Panc1 (cell line): Measurements from ENCODE around the gene WIF1. TPM values are rescaled to one million over a fixed set of nuclear protein-coding genes. Genes with fewer than 3 reads are reported as not detected.

Experiments
- ATAC-seq: fragments of 200-7000 bp; cut with Tn5 transposase; 2 replicates; pipeline ENCODE4 v1.9.1; 2020; ENCODE audit warnings: mild to moderate bottlenecking, moderate library complexity
- BruUV-seq: library from RNA; stranded (reverse); fragments of 400-500 nt; replicated peaks from 2 replicates; lab custom pipeline; 2021; lab: Mats Ljungman, UMichigan
- CTCF ChIA-PET: fragments of 300-600 bp; sonication (Branson Sonifier 250); formaldehyde crosslinking; loops from one replicate; lab custom pipeline; 2022; ENCODE audit warnings: antibody characterized with exemption; lab: Charles Lee
- POLR2A ChIA-PET: fragments of 300-600 bp; sonication (Branson Sonifier 250); formaldehyde crosslinking; loops from one replicate; lab custom pipeline; 2022; ENCODE audit warnings: antibody characterized with exemption; lab: Charles Lee
- DNase-seq: peaks from one replicate; pipeline ENCODE4 v3.0.0-alpha.2; 2010; ENCODE audit warnings: low read depth, low spot score
- H3K27ac ChIP-seq: 2 replicates; pipeline ENCODE4 v1.5.1; 2011; ENCODE audit warnings: mild to moderate bottlenecking, low read length, inconsistent platforms
- H3K27me3 ChIP-seq: fragments of 200-500 bp; sonication (Bioruptor generic); 2 replicates; pipeline ENCODE4 v1.6.0; 2014; ENCODE audit warnings: low read length, inconsistent platforms; ENCODE audit not compliant: control insufficient read depth, insufficient read depth
- H3K36me3 ChIP-seq: fragments of 200-500 bp; sonication (Bioruptor generic); 2 replicates; pipeline ENCODE4 v1.5.1; 2014; ENCODE audit warnings: inconsistent platforms, mild to moderate bottlenecking, low read length, moderate library complexity; ENCODE audit not compliant: control insufficient read depth, insufficient read depth
- H3K4me1 ChIP-seq: 2 replicates; pipeline ENCODE4 v1.5.1; 2011; ENCODE audit warnings: inconsistent platforms, mild to moderate bottlenecking, low read length, moderate library complexity; ENCODE audit not compliant: control insufficient read depth, insufficient read depth
- H3K4me3 ChIP-seq, 2 experiments: 2 replicates each; pipeline ENCODE4 v1.5.1; 2011 to 2012; ENCODE audit warnings: low read depth in 2 of 2, low read length in 2 of 2, mild to moderate bottlenecking in 2 of 2, inconsistent platforms in 1 of 2, moderate library complexity in 1 of 2
- H3K9me3 ChIP-seq: fragments of 200-500 bp; sonication (Bioruptor generic); 2 replicates; pipeline ENCODE4 v1.5.1; 2014; ENCODE audit warnings: low read depth, mild to moderate bottlenecking, inconsistent platforms, low read length, moderate library complexity; ENCODE audit not compliant: control insufficient read depth, insufficient read depth
- CTCF ChIP-seq: fragments of 450-650 bp; IDR thresholded peaks from 2 replicates; pipeline ENCODE4 v1.5.1; 2017; ENCODE audit warnings: mild to moderate bottlenecking
- POLR2AphosphoS5 ChIP-seq: IDR thresholded peaks from 2 replicates; pipeline ENCODE4 v1.6.1; 2012; ENCODE audit warnings: mild to moderate bottlenecking, low read depth, low read length, moderate library complexity
- REST ChIP-seq, 2 experiments: IDR thresholded peaks; 2 replicates each; pipeline ENCODE4 v1.6.1; 2011 to 2012; ENCODE audit warnings: low read depth in 2 of 2, control low read depth in 1 of 2, low read length in 1 of 2, mild to moderate bottlenecking in 1 of 2, moderate library complexity in 1 of 2; ENCODE audit not compliant: insufficient read depth in 1 of 2
- SIN3A ChIP-seq: IDR thresholded peaks from 2 replicates; pipeline ENCODE4 v1.6.1; 2012; ENCODE audit warnings: low read depth, mild to moderate bottlenecking, low read length, moderate library complexity, borderline replicate concordance; ENCODE audit not compliant: insufficient read depth
- TCF7L2 ChIP-seq: IDR thresholded peaks from 2 replicates; pipeline ENCODE4 v1.6.1; 2011; ENCODE audit warnings: mild to moderate bottlenecking, low read depth, low read length, inconsistent platforms
- in situ Hi-C: cut with HindIII; loops from 2 replicates; pipeline ENCODE4 v1.10.0; 2016; ENCODE audit warnings: low sequenced_read_pairs, low pct_unique_long_range_greater_than_20kb
- intact Hi-C: fragments of 100-400 bp; cut with micrococcal nuclease; formaldehyde crosslinking; loops from one replicate; pipeline ENCODE4 v1.10.0; 2022; ENCODE audit not compliant: unreplicated experiment
- total RNA-seq: library from RNA; stranded (reverse); gene quantifications from one replicate; pipeline ENCODE4 v1.2.1, GENCODE V29; 2021; ENCODE audit not compliant: unreplicated experiment

The WIF1 gene
- total RNA-seq, 1 experiment from 2014 or later = not detected

GRCh38 chr12:65015850-65016249 lies 105.3 kb downstream of the WIF1 start:
- Histone ChIP-seq H3K4me1 (no peaks in the 10 kb centered on the region), H3K27ac (no peak overlapping the region)
- CTCF ChIA-PET = interaction anchor here (0.5 kb wide), 1 partner anchor 220 kb away, joined by 3 read pairs; no protein-coding TSS in a partner anchor

GRCh38 chr12:65014504-65015271 lies 106.4 kb downstream of the WIF1 start:
- TF ChIP-seq TCF7L2 (no peak), SIN3A (no peak), REST (IDR thresholded peaks at IDR 0.05; ENCODE audit: insufficient read depth in 1 of 2, low read depth in 2 of 2, low read length in 1 of 2) (no peak), CTCF (no peak), POLR2AphosphoS5 (no peak)
- POLR2A ChIA-PET = no interaction called here
- no peaks in the 10 kb centered on the region for H3K36me3 ChIP-seq
- H3K9me3 ChIP-seq = no peaks in the 10 kb centered on the region
- no peaks in the 10 kb centered on the region for H3K4me1 ChIP-seq
- no peak for DNase-seq
- intact Hi-C loops (no loop called here), in situ Hi-C loops (no loop called here)
- H3K27me3 ChIP-seq = peaks cover 44% of the 10 kb centered on the region
- ATAC-seq = no peak
- CTCF ChIA-PET = no interaction called here
- no peak overlapping the region for H3K27ac ChIP-seq
- BruUV-seq = no TSS peak
- no peak overlapping the region for H3K4me3 ChIP-seq

More at GRCh38 chr12:65015850-65016249, 105.3 kb downstream of the WIF1 start:
- DNase-seq (no peak), ATAC-seq (no peak)
- H3K4me3 ChIP-seq = no peak overlapping the region
- H3K9me3 ChIP-seq = no peaks in the 10 kb centered on the region
- no peak for TF ChIP-seq POLR2AphosphoS5
- TF ChIP-seq REST (IDR thresholded peaks at IDR 0.05; ENCODE audit: insufficient read depth in 1 of 2, low read depth in 2 of 2, low read length in 1 of 2) = no peak
- TF ChIP-seq TCF7L2 = no peak
- no peak for TF ChIP-seq SIN3A
- TF ChIP-seq CTCF = no peak
- no peaks in the 10 kb centered on the region for H3K36me3 ChIP-seq
- H3K27me3 ChIP-seq = peaks cover 43% of the 10 kb centered on the region
- no TSS peak for BruUV-seq
- intact Hi-C loops = no loop called here
- POLR2A ChIA-PET = no interaction called here
- in situ Hi-C loops = no loop called here
